NCI-H187 treated with DMSO at 0.1 percent for 48 hours (cell line): ENCODE results near the gene MTHFD1.

Source experiments
- DNase-seq: peaks from one replicate; lab custom pipeline; 2025; lab: John Stamatoyannopoulos, UW

MTHFD1 gene

DNA sequence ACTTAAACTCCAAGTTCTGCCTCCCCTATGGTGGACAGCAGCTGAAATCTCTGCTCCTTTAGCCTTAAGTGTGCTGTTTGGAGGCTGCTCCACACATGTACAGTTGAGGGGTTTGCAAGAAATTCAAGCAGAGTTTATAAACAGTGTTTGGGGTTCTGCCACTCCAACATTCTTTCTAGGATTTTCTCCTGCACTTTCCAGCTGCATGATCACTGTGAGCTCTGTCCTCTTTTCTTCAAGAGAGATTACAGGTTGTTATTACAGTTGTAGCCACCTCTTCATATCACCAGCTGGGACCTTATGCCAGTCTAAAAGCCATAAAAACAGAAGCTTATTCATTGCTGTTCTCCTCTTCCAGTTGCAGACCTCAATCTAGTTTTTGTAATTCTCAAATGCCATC lies 107.1 kb downstream of the MTHFD1 start:
- no peak for DNase-seq

DNA sequence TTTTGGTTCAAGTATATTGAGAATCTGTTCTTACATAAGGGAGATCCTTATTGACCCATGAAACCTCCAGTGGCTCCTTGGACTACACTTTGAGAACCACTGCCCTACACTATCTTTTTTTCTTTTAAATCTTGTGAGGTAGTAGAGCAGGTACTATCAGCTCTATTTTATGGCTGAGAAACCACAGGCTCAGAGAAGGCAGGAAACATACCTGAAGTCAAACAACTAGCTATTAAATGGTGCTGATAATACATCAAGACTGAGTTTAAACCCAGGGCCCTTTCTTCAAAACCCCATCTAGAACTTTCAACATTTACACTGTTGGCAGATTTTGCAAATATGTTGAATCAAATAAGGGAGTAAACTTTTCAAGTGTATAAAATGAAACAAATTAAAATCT lies 108.6 kb downstream of the MTHFD1 start:
- DNase-seq = no peak

DNA sequence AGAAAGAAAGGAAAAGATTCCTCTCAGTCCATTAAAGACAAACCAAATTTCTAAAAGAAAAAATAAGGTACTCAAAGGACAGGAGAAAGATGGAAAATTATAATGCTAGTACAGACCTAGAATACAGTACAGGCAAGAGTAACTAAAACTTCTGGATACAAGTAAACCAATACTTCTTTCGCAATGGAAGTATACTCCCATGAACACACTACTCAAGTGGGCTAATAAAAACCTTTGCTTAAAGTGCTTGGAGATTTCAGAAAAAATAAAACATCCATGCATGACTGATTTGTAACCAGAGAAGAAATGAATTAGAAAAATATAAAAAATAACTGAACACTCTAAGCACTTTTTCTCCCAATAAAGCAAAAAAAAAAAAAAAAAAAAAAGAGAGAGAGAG lies 111.9 kb downstream of the MTHFD1 start:
- DNase-seq = no peak

DNA sequence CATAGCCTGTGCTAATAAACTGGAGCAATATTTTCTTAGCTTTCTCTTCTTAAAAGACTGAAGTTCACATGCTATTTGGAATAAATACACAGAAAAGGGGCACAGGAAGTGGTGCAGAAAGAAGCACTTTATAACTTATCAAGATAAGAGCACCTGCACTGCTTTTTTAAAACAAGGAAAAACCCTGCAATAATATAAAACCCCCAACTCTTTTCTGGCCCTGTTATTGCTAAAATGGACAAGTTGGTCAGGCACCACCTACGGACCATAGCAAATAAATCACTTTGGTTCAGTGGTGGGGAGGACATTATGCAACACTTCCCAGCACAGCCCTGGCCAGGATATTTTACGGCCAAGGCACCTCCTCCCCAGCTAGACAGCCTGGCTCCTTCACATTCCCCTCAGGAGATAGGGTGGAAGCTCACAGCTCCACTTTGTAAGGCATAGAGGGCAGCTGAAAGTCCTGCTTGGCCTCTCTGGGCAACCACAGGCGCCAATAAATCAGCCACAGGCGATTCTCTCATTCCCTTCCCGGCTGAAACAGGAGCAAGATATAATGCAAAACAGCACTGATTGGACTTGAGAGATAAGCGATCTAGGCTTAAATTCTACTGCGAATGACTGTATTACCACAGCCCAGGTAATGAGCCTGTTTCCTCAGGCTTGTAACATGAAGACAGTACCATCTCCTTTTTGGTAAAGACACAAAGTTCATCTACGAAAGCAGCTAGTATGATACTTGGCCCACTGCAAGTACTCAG lies 113.4 kb downstream of the MTHFD1 start:
- DNase-seq = no peak

DNA sequence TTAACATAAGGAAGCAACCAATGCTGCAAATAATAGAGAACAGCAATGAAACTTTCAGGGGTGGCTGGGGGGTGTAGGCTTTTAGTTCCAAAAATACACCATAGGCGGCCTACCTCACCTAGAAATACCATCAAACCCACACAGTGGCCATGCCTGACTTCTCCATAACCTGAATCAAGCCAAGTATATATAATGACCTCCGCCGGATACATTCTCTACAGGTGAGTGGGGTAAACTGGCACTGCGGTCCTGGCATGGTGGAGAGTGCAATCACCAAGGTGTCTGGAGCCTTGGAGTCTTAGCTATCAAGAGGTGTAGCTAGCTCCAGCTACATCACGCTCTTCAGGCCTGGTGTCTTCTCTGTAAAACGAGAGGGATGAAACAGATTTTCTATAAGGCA lies 114.3 kb downstream of the MTHFD1 start:
- no peak for DNase-seq

DNA sequence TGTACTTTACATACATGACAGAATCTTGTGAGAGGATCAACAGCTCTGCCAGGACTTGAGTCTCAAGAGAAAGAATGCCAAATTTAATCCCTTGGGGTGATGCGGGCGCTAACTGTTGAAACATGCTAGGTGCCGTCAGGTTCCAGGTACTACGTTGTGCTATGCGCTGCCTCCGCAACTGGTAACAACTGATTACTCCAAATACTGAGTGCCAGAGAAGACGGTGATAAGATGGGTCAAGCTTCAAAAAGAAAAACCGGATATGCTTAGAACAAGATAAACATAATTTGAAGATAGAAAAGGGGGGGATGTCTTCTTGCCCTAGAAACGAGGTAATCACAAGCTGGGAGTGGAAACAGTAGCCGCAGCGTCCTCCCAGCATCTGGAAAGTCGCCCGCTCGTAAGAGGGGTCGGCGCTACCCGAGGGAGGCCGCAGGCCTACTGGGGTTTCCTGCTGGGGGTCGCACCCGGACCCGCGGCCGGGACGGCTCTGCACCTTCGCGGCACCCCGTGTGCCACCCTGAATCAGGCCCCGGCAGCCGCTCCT lies 114.8 kb downstream of the MTHFD1 start:
- no peak for DNase-seq

DNA sequence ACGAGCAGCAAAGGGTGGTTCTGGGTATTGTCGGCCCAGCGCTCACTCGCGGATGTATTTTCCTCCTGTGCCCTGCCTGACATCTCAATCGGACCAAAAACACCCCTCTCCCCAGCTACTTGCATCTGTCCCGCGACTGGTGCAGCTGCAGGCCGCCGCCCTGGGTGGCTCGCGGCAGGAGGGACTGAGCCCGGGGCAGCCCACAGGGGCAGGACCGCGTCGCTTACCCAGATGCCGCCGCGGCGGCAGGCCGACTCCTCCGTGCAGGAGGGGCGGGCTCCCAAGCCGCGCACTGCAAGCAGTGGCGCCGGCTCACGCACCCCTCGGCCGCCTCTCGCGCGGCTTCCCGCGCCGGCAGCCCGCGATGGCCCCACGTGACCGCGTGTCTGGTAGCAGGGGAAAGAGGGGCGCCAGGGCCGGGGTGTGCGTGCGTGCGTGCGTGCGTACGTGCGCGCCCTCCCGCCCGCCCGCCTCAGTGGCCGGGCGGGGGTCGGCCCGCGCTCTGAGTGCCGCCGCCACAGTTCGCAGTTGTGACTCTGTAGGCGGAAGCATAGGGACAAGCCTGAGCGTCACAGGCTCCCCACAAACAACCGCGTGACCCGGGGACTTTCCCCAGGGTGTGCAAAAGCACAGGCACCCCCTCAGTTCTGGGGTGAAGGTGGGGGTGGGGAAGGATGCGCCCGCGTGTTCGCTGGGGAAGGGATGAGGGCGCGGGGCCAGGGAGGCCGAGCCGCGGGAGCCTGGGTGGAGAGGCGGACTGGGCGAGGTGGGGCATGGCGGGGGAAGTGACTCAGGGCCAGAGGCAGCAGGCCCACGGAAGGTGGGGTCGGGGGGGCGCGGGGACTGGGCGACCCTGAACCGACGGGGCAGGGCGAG lies 115.5 kb downstream of the MTHFD1 start, which contains the start of gene ZBTB25:
Gene ZBTB25, minus strand, starts transcription at position 405 of the 876 bp plus-strand sequence. CDS start 13,305 bp downstream, outside the sequence.
- peak; percentile 33 for DNase-seq

DNA sequence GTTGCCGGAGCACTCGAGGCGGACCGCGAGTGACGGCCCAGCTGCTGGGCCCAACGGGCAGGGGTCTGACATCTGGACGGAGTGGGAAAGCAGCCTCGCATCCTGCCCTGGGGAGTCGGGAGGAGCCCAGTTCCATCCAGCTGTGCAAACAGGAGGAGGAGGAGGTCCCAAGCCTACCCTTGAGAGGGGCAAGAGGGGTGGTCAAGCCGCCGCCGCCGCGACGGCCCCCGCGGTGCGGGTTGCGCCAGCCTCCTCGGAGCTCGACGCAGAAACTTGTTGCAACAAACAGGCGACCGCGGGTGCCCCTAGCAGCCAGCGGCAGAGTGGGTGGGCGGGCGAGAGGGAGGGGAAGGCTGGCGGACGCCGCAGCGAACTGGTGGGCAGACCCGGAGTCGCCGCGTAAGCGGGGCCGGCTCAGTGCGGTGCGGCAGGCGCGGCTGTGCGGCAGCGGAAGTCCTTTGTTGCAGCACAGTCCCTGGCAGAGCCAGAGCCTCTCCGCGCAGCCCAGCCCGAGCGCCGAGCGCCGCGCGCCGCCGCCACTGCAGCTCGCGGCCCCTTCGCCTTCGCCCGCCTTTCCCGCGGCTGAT lies 116.2 kb downstream of the MTHFD1 start, which contains the start of gene ZBTB1:
Gene ZBTB1, plus strand, starts transcription at position 461 of the 587 bp plus-strand sequence. CDS start 16,735 bp downstream, outside the sequence.
- peak; percentile 36 for DNase-seq

DNA sequence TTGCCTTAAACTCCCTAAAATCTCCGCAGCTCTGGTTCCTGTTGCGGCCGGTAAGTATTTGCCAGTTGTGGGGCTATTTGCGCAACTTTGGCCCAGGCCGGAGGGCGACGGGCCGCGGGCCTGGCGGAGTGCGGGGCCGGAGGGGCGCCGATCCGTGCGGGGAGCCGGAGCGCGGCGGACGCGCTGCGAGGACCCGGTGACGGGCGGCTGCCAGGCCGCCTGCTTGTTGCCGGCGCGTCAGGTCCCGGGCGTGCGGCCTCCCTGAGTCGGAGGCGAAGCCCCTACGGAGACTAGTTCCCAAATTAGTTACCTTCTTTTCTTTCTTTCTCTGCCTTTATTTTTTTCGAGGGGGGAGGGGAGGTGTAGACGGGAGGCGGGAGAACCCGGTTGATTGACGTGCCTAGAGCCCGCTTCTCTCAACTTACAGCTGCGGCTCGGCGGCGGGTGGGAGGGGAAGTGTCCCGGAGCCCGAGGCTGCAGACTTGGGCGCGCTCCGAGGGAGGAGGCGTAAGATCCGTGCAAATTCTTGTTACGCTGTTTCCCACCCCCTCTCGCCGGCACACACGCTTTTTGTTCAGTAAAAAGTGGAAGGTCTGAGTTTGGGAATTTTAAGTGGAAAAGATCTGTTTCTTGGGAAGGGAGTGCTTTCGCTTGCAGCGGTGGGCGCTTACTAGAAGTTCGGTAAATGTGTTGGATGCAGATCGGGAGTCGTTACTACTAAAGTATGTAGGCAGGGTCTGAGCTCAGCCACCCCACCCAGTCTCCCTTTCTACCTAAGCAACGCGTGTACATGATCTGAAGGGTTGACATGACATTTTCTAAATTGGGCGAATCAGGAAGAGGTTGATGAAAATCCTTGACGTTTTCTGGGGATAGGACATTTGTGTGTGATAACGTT lies 117.0 kb downstream of the MTHFD1 start:
- peak; percentile 51 for DNase-seq

DNA sequence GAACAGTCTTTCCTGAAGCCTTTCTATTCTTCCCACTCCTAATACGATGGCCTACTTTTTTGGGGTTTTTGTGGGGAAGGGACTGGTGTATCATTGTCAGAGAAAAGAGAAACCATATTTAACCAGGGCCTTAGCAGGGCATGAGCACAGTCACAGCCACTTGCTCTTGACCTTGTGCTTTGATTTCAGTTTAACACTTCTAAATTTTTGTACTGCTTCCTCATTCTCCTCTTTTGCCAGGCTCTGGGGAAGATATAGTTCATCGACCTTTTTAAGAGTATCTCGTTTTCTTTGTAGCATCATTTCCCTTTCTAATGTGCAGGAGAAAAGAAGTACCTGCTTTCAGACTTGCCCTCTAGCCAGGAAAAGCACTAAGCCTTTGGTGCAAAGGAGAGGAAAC lies 118.6 kb downstream of the MTHFD1 start:
- DNase-seq = no peak

DNA sequence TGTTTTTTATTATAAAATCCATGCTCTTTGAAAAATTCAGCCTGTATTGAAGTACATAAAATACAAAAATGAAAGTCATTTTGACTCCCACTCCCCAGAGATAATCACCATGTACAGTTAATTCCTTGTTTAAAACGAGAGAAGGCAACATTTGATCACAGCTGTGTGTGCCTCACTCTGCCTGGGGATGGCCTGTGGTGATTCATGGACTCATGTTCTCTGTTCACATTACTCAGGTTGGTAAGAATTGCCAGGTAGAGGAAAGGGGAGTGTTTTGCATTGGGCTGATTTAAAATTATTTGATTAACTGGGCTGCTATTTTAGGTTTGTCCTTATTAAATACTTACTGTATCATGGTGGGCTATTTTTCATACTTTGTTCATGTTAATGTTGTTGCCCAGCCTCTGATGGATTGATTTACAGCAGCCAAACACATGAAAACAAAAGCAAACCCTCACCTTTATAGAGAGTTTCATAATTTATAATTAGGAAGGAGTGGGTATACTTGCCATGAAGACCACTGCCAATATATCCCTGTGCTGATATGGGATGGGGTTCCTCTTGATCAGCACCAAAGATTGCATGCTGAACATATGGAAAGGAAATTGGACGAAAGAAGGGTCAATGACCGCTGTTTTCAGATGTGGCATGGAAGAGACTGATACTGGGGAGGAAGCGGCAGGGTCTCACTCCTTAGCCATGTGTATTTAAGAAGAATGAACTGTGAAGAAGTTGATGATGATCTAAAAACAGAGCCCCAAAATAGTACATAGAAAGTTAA lies 119.4 kb downstream of the MTHFD1 start:
- DNase-seq = no peak

DNA sequence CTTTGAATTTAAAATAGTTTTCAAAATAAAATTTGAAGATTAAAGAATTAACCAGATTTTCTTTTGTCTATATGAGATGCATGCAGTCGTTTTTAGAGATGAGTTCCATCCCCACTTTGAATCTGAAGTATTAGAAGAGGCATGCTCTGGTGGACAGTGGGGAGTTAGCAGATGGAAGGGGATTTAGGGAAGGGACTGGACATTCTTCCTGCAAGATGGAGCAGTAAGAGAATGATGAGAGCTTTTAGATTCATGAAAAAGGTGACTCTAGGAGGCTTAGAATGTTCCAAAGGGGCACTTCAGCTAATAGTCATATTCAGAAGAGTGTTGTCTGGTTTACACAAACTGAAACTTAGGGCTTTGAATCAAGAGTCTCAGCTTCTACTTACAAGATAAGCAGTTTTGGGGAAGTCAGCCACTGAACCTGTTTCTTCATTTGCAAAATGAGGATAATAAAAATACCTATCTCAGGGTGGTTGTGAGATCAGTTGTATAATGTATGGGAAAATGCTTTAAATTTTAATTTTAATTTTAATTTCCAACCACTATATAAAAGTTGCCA lies 120.1 kb downstream of the MTHFD1 start:
- no peak for DNase-seq

DNA sequence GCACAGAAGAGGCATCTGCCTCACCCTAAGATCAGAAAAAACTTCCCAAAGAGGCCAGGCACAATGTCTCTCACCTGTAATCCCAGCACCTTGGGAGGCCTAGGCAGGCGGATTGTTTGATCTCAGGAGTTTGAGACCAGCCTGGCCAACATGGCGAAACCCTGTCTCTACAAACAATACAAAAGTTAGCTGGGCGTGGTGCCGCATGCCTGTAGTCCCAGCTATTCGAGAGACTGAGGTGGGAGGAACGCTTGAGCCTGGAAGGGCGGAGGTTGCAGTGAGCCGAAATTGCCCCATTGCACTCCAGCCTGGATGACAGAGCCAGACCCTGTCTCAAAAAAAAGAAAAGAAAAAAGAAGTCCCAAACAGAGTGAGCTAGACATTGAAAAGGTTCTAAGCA lies 120.9 kb downstream of the MTHFD1 start:
- no peak for DNase-seq
